HEK293 (cell line): Measurements from ENCODE around the gene IRF2.
"Not testable (repeated sequence)": the region's sequence is repeated elsewhere in the genome, so short reads cannot be mapped to it uniquely, and the experiment has no call there.

Source experiments
- CTCF ChIA-PET: fragments of 350-600 bp; formaldehyde crosslinking; extraction: SDS; loops from one replicate; lab custom pipeline; 2021; ENCODE audit warnings: antibody characterized with exemption; lab: Yijun Ruan, JAX
- POLR2A ChIA-PET: fragments of 300-600 bp; formaldehyde crosslinking; extraction: SDS; loops from one replicate; lab custom pipeline; 2020; ENCODE audit warnings: antibody characterized with exemption, inconsistent platforms; lab: Yijun Ruan, JAX
- H3K27ac ChIP-seq: fragments of 200-500 bp; sonication (Bioruptor generic); 2 replicates; pipeline ENCODE4 v1.5.1; 2014; ENCODE audit warnings: low read depth, low read length, control low read depth, inconsistent platforms; ENCODE audit errors: extremely low read depth
- H3K36me3 ChIP-seq, 2 experiments: fragments of 200-500 bp in 1 of 2; sonication (Bioruptor generic) in 1 of 2; 1 replicate in 1 of 2; 2 replicates in 1 of 2; pipeline ENCODE4 v1.5.1; 2014 to 2017; ENCODE audit warnings: inconsistent platforms in 2 of 2, low read length in 2 of 2; ENCODE audit not compliant: control insufficient read depth in 2 of 2, insufficient read depth in 1 of 2
- H3K4me1 ChIP-seq: fragments of 200-500 bp; sonication (Bioruptor generic); 2 replicates; pipeline ENCODE4 v1.5.1; 2014; ENCODE audit warnings: mild to moderate bottlenecking, low read length, inconsistent platforms; ENCODE audit not compliant: control insufficient read depth, insufficient read depth
- H3K4me3 ChIP-seq: 2 replicates; pipeline ENCODE4 v1.5.1; 2011; ENCODE audit warnings: low read depth, mild to moderate bottlenecking, control low read depth, low read length, moderate library complexity
- H3K9me3 ChIP-seq: fragments of 200-500 bp; sonication (Bioruptor generic); 2 replicates; pipeline ENCODE4 v1.5.1; 2014; ENCODE audit warnings: low read depth, low read length, inconsistent platforms; ENCODE audit not compliant: control insufficient read depth, insufficient read depth
- ELK4 ChIP-seq: IDR thresholded peaks from 2 replicates; pipeline ENCODE4 v1.6.1; 2011; ENCODE audit warnings: mild to moderate bottlenecking, low read depth, low read length, borderline replicate concordance
- KLF9 ChIP-seq: fragments of 450-650 bp; formaldehyde crosslinking; IDR thresholded peaks from 2 replicates; pipeline ENCODE4 v1.5.1; 2016; ENCODE audit warnings: missing biosample characterization, missing genetic modification characterization, low read depth
- PBX3 ChIP-seq: sonication (generic); formaldehyde crosslinking; IDR thresholded peaks from 2 replicates; pipeline ENCODE4 v1.8.1; 2022; ENCODE audit warnings: mild to moderate bottlenecking, moderate library complexity, missing genetic modification reagents
- SP3 ChIP-seq: fragments of 450-650 bp; formaldehyde crosslinking; IDR thresholded peaks from 2 replicates; pipeline ENCODE4 v1.5.1; 2016; ENCODE audit warnings: missing biosample characterization, missing genetic modification characterization
- TRIM28 ChIP-seq: IDR thresholded peaks from 2 replicates; pipeline ENCODE4 v1.6.1; 2011; ENCODE audit warnings: low read length, control low read depth, borderline replicate concordance
- ZBTB17 ChIP-seq: fragments of 450-650 bp; formaldehyde crosslinking; IDR thresholded peaks from 2 replicates; pipeline ENCODE4 v1.5.1; 2016; ENCODE audit warnings: missing biosample characterization, missing genetic modification characterization
- ZBTB44 ChIP-seq: fragments of 450-650 bp; IDR thresholded peaks from 2 replicates; pipeline ENCODE4 v1.5.1; 2018; ENCODE audit warnings: missing biosample characterization, mild to moderate bottlenecking, missing genetic modification characterization
- ZBTB49 ChIP-seq: fragments of 450-650 bp; formaldehyde crosslinking; IDR thresholded peaks from 2 replicates; pipeline ENCODE4 v1.5.1; 2016; ENCODE audit warnings: missing biosample characterization, missing genetic modification characterization, low read depth
- ZBTB7A ChIP-seq: fragments of 450-650 bp; formaldehyde crosslinking; IDR thresholded peaks from 2 replicates; pipeline ENCODE4 v1.5.1; 2016; ENCODE audit warnings: low read depth, missing biosample characterization, missing genetic modification characterization
- ZFP3 ChIP-seq: fragments of 450-650 bp; formaldehyde crosslinking; IDR thresholded peaks from 2 replicates; pipeline ENCODE4 v1.5.1; 2016; ENCODE audit warnings: low read depth, missing biosample characterization, missing genetic modification characterization
- ZNF174 ChIP-seq: fragments of 450-650 bp; formaldehyde crosslinking; IDR thresholded peaks from 2 replicates; pipeline ENCODE4 v1.5.0; 2017; ENCODE audit warnings: missing biosample characterization, mild to moderate bottlenecking, missing genetic modification characterization
- ZNF221 ChIP-seq: fragments of 450-650 bp; formaldehyde crosslinking; IDR thresholded peaks from 2 replicates; pipeline ENCODE4 v1.5.1; 2017; ENCODE audit warnings: missing biosample characterization, missing genetic modification characterization, borderline replicate concordance
- ZNF23 ChIP-seq: fragments of 450-650 bp; formaldehyde crosslinking; IDR thresholded peaks from 2 replicates; pipeline ENCODE4 v1.5.1; 2016; ENCODE audit warnings: missing biosample characterization, missing genetic modification characterization, borderline replicate concordance
- ZNF324 ChIP-seq: fragments of 450-650 bp; formaldehyde crosslinking; IDR thresholded peaks from 2 replicates; pipeline ENCODE4 v1.5.1; 2016; ENCODE audit warnings: missing biosample characterization, missing genetic modification characterization
- ZNF354C ChIP-seq: fragments of 450-650 bp; formaldehyde crosslinking; IDR thresholded peaks from 2 replicates; pipeline ENCODE4 v1.5.1; 2016; ENCODE audit warnings: missing biosample characterization, missing genetic modification characterization, low read depth, borderline replicate concordance
- ZNF366 ChIP-seq: fragments of 450-650 bp; formaldehyde crosslinking; conservative IDR thresholded peaks from 2 replicates; pipeline ENCODE4 v1.5.1; 2016; ENCODE audit warnings: missing biosample characterization, missing genetic modification characterization
- ZNF423 ChIP-seq: fragments of 450-650 bp; formaldehyde crosslinking; IDR thresholded peaks from 2 replicates; pipeline ENCODE4 v1.5.1; 2016; ENCODE audit warnings: missing biosample characterization, missing genetic modification characterization
- ZNF433 ChIP-seq: fragments of 450-650 bp; formaldehyde crosslinking; IDR thresholded peaks from 2 replicates; pipeline ENCODE4 v1.5.1; 2016; ENCODE audit warnings: missing biosample characterization, missing genetic modification characterization, low read depth
- ZNF488 ChIP-seq: fragments of 450-650 bp; formaldehyde crosslinking; IDR thresholded peaks from 2 replicates; pipeline ENCODE4 v1.5.1; 2016; ENCODE audit warnings: missing biosample characterization, missing genetic modification characterization
- ZNF571 ChIP-seq: fragments of 450-650 bp; formaldehyde crosslinking; IDR thresholded peaks from 2 replicates; pipeline ENCODE4 v1.5.0; 2017; ENCODE audit warnings: missing biosample characterization, missing genetic modification characterization
- ZNF596 ChIP-seq: fragments of 450-650 bp; IDR thresholded peaks from 2 replicates; pipeline ENCODE4 v1.5.0; 2018; ENCODE audit warnings: missing biosample characterization, mild to moderate bottlenecking, missing genetic modification characterization, moderate library complexity
- ZNF639 ChIP-seq: fragments of 450-650 bp; formaldehyde crosslinking; IDR thresholded peaks from 2 replicates; pipeline ENCODE4 v1.5.1; 2016; ENCODE audit warnings: missing biosample characterization, missing genetic modification characterization
- ZNF701 ChIP-seq: fragments of 450-650 bp; formaldehyde crosslinking; IDR thresholded peaks from 2 replicates; pipeline ENCODE4 v1.5.1; 2016; ENCODE audit warnings: missing biosample characterization, missing genetic modification characterization
- ZNF76 ChIP-seq: fragments of 450-650 bp; formaldehyde crosslinking; IDR thresholded peaks from 2 replicates; pipeline ENCODE4; 2016; ENCODE audit warnings: low read depth, missing biosample characterization, missing genetic modification characterization, borderline replicate concordance
- ZNF791 ChIP-seq: fragments of 450-650 bp; formaldehyde crosslinking; IDR thresholded peaks from 2 replicates; pipeline ENCODE4 v1.5.1; 2016; ENCODE audit warnings: missing biosample characterization, missing genetic modification characterization

IRF2 gene

GRCh38 chr4:184346682-184347081, 127.7 kb downstream of the IRF2 start:
- Histone ChIP-seq H3K4me3 (no peak overlapping the region), H3K36me3 (no peaks in the 10 kb centered on the region), H3K9me3 (no peaks in the 10 kb centered on the region), H3K4me1 (peaks cover 3% of the 10 kb centered on the region; the same call in 1 of the 2 replicates), H3K27ac (no peak overlapping the region)
- ChIA-PET CTCF (interaction anchor here (1.0 to 1.3 kb wide), 2 partner anchors 14 to 81 kb away, joined by 3 read pairs; no protein-coding TSS in a partner anchor), POLR2A (no interaction called here)
- TF ChIP-seq SP3 (tag by site-specific recombination) (no peak), KLF9 (tag by site-specific recombination) (no peak), ZBTB7A (no peak), ELK4 (no peak), ZBTB17 (no peak), ZNF76 (tag by site-specific recombination) (no peak), ZNF596 (tag by site-specific recombination) (no peak), PBX3 (no peak), ZNF791 (tag by site-specific recombination) (no peak), ZNF433 (tag by site-specific recombination) (no peak), ZNF571 (no peak), ZNF23 (tag by site-specific recombination) (no peak), ZNF354C (tag by site-specific recombination) (no peak), ZBTB49 (tag by site-specific recombination) (no peak)

GRCh38 chr4:184346273-184346672, 128.1 kb downstream of the IRF2 start:
- H3K36me3 ChIP-seq, H3K27ac ChIP-seq, H3K9me3 ChIP-seq, POLR2A ChIA-PET, H3K4me1 ChIP-seq, H3K4me3 ChIP-seq: not testable (repeated sequence)
- CTCF ChIA-PET, result interaction anchor here (1.0 kb wide), 1 partner anchor 81 kb away, joined by 3 read pairs; no protein-coding TSS in a partner anchor

GRCh38 chr4:184345573-184345922, 128.8 kb downstream of the IRF2 start:
- Histone ChIP-seq H3K4me1 (peaks cover 3% of the 10 kb centered on the region; the same call in 1 of the 2 replicates), H3K36me3 (no peaks in the 10 kb centered on the region), H3K4me3 (no peak overlapping the region), H3K9me3 (no peaks in the 10 kb centered on the region), H3K27ac (no peak overlapping the region)
- ChIA-PET CTCF (interaction anchor here (1.1 kb wide), 1 partner anchor 79 kb away, joined by 3 read pairs; no protein-coding TSS in a partner anchor), POLR2A (no interaction called here)
- TF ChIP-seq ZNF366 (no peak), ZBTB44 (no peak), ZNF701 (no peak), ZNF174 (tag by site-specific recombination) (no peak), ZFP3 (tag by site-specific recombination) (no peak), ZNF423 (tag by site-specific recombination) (no peak), ZNF221 (no peak), ZNF324 (no peak), ZNF488 (tag by site-specific recombination) (no peak), ZNF596 (tag by site-specific recombination) (no peak), TRIM28 (no peak), ZNF639 (tag by site-specific recombination) (no peak)
